ENCODE measurements around the gene MAML3. TPM values are rescaled to one million over a fixed set of nuclear protein-coding genes. Genes with fewer than 3 reads are reported as not detected.

The MAML3 gene
- total and polyA plus RNA-seq, 12 donors = 1.1 to 4.6 (median 2.6) TPM

DNA sequence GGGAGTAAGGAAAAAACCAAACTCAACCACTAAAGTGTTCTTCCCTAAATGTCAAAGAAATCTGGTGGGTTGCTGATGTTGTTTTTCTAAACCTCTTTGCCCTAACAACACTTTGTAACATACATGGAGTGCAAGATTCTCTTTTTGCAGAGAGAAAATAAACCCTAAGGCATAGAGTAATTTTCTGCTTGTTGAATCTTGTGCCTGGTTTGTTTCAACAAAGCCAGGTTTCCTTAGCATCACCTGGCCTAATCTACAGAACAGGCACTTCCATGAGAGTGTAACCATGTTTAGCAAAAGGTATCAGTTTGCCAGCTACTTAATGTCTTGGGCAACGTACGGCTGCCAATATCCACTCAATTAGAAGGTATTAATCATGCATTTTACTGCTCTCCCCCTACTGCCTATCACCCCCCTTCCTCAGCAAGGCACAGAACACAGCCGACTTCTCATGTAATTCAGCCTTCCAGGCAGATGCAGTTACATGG, 219.2 kb downstream of the MAML3 start:
- Histone ChIP-seq H3K9me3 (no peaks in the 10 kb centered on the region), H3K27ac (peak overlapping the region in 2 of 10 donors; percentile 12 to 21), H3K4me3 (no peak overlapping the region), H3K4me1 (peaks cover 0 to 22% (median 10%) of the 10 kb centered on the region in 9 donors), H3K36me3 (no peaks in the 10 kb centered on the region), H3K27me3 (no peaks in the 10 kb centered on the region)
- 69 to 71% methylated on average over 3 of the region's 3 CpGs for WGBS, 2 donors
- DNase-seq (no peak), ATAC-seq (no peak)
- no peak for TF ChIP-seq CTCF (IDR thresholded peaks at IDR 0.05)
- intact Hi-C loops (cut with DNase I) = no loop called here

GRCh38 chr4:139934057-139934707, 219.8 kb downstream of the MAML3 start:
- H3K9me3 ChIP-seq = no peaks in the 10 kb centered on the region
- intact Hi-C loops (cut with DNase I) = no loop called here
- DNase-seq (no peak), ATAC-seq (peak in 5 of 8 donors; percentile 27 to 62 (median 60))
- no peak overlapping the region for H3K4me3 ChIP-seq
- WGBS, 2 donors = 57 to 64% methylated on average over 10 of the region's 10 CpGs
- H3K4me1 ChIP-seq = peaks cover 0 to 22% (median 10%) of the 10 kb centered on the region in 9 donors
- peak overlapping the region in 3 of 10 donors; percentile 5 to 47 (median 12) for H3K27ac ChIP-seq
- no peak for TF ChIP-seq CTCF (IDR thresholded peaks at IDR 0.05)
- H3K27me3 ChIP-seq = no peaks in the 10 kb centered on the region
- H3K36me3 ChIP-seq = no peaks in the 10 kb centered on the region

GRCh38 chr4:139933541-139933940, 220.4 kb downstream of the MAML3 start:
- 71 to 78% methylated on average over 5 of the region's 5 CpGs for WGBS, 2 donors
- H3K27ac ChIP-seq = peak overlapping the region in 3 of 10 donors; percentile 2 to 47 (median 13)
- DNase-seq = no peak
- no peak for TF ChIP-seq CTCF (IDR thresholded peaks at IDR 0.05)
- no peaks in the 10 kb centered on the region for H3K9me3 ChIP-seq
- H3K4me1 ChIP-seq = peaks cover 0 to 22% (median 10%) of the 10 kb centered on the region in 9 donors
- peak in 6 of 8 donors; percentile 31 to 66 (median 58) for ATAC-seq
- H3K36me3 ChIP-seq = no peaks in the 10 kb centered on the region
- H3K27me3 ChIP-seq = no peaks in the 10 kb centered on the region
- intact Hi-C loops (cut with DNase I) = no loop called here
- no peak overlapping the region for H3K4me3 ChIP-seq

DNA sequence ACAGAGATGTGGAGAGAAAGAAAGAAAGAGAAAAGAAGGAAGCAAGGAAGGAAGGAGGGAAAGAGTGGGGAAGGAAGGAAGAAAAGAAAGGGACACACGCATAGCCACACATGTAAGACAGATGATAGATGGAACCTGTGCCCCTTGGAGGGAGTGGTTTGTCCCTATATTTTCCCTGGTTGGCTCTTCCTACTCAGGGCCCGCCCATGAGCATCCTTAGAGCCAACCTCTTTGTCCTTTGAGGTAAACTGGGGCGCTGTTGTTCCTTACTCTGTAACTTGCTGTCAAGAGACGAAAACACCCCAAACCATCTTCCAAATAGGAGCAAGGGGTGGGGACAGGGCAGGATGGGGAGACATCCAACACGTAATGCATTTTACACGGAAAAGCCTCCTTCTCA, 220.9 kb downstream of the MAML3 start:
- 94 to 98% methylated on average over 6 of the region's 6 CpGs for WGBS, 2 donors
- ATAC-seq (no peak), DNase-seq (no peak)
- Histone ChIP-seq H3K4me1 (peaks cover 0 to 22% (median 10%) of the 10 kb centered on the region in 9 donors), H3K27ac (peak overlapping the region in 2 of 10 donors; percentile 2 to 13), H3K36me3 (no peaks in the 10 kb centered on the region), H3K27me3 (no peaks in the 10 kb centered on the region), H3K9me3 (no peaks in the 10 kb centered on the region), H3K4me3 (no peak overlapping the region)
- no peak for TF ChIP-seq CTCF (IDR thresholded peaks at IDR 0.05)
- intact Hi-C loops (cut with DNase I) = no loop called here

Data from heart right ventricle (tissue), 16 donors.